HG03469 (cell line): ENCODE measurements around the gene IGF2.
"Not testable (repeated sequence)": the region's sequence is repeated elsewhere in the genome, so short reads cannot be mapped to it uniquely, and the experiment has no call there.

ENCODE experiments used
- ATAC-seq: cut with Tn5 transposase; IDR thresholded peaks from one replicate; pipeline ENCODE4 v1.9.1; 2021; ENCODE audit warnings: mild to moderate bottlenecking, moderate library complexity, moderate number of reproducible peaks; ENCODE audit not compliant: unreplicated experiment

IGF2 gene

GRCh38 chr11:2124736-2125484 is 14.3 kb downstream of the IGF2 start:
- ATAC-seq: not testable (repeated sequence)

GRCh38 chr11:2123628-2123960 is 15.6 kb downstream of the IGF2 start:
- ATAC-seq: no peak

GRCh38 chr11:2122907-2123627 is 16.1 kb downstream of the IGF2 start:
- no peak for ATAC-seq

- ATAC-seq: no peak
Observed at GRCh38 chr11:2122222-2122906, 16.8 kb downstream of the IGF2 start.

GRCh38 chr11:2121227-2122130 is 17.7 kb downstream of the IGF2 start:
- no peak for ATAC-seq

GRCh38 chr11:2120359-2121100 is 18.7 kb downstream of the IGF2 start:
- no peak for ATAC-seq

- no peak for ATAC-seq
Observed at GRCh38 chr11:2118677-2119076, 20.5 kb downstream of the IGF2 start.

GRCh38 chr11:2116680-2117079 is 22.5 kb downstream of the IGF2 start:
- ATAC-seq: no peak

GRCh38 chr11:2115308-2115707 is 23.9 kb downstream of the IGF2 start:
- no peak for ATAC-seq

- no peak for ATAC-seq
Observed at GRCh38 chr11:2114430-2115241, 24.6 kb downstream of the IGF2 start.

- ATAC-seq: no peak
Observed at GRCh38 chr11:2113776-2114175, 25.4 kb downstream of the IGF2 start.

GRCh38 chr11:2110521-2110920 is 28.7 kb downstream of the IGF2 start:
- ATAC-seq: no peak

GRCh38 chr11:2109541-2110019 is 29.6 kb downstream of the IGF2 start:
- ATAC-seq: no peak

- ATAC-seq: no peak
Observed at GRCh38 chr11:2108675-2109491, 30.3 kb downstream of the IGF2 start.

GRCh38 chr11:2107941-2108630 is 31.1 kb downstream of the IGF2 start:
- ATAC-seq: no peak

GRCh38 chr11:2107521-2107920 is 31.7 kb downstream of the IGF2 start:
- no peak for ATAC-seq

- no peak for ATAC-seq
Observed at GRCh38 chr11:2106583-2107209, 32.5 kb downstream of the IGF2 start.
